ENCODE data around the gene TMEM135.

The TMEM135 gene

GRCh38 chr11:87361891-87362290 is 324.2 kb downstream of the TMEM135 start:
- H3K4me3 ChIP-seq (replicated peaks; ENCODE audit: low read depth, low read length), result no peak overlapping the region
- no peak for DNase-seq (ENCODE audit: low read depth)
- no peak for TF ChIP-seq CTCF (IDR thresholded peaks at IDR 0.05; ENCODE audit: low read length, missing control alignments)

- DNase-seq (ENCODE audit: low read depth), result no peak
- no peak for TF ChIP-seq CTCF (IDR thresholded peaks at IDR 0.05; ENCODE audit: low read length, missing control alignments)
- no peak overlapping the region for H3K4me3 ChIP-seq (replicated peaks; ENCODE audit: low read depth, low read length)
These were observed 328.6 kb downstream of the TMEM135 start for GRCh38 chr11:87366346-87366745.

- TF ChIP-seq CTCF (IDR thresholded peaks at IDR 0.05; ENCODE audit: low read length, missing control alignments), result no peak
- DNase-seq (ENCODE audit: low read depth), result no peak
- H3K4me3 ChIP-seq (replicated peaks; ENCODE audit: low read depth, low read length), result no peak overlapping the region
These were observed 329.1 kb downstream of the TMEM135 start for GRCh38 chr11:87366763-87367405.

GRCh38 chr11:87368151-87368550 is 330.4 kb downstream of the TMEM135 start:
- DNase-seq (ENCODE audit: low read depth), result no peak
- H3K4me3 ChIP-seq (replicated peaks; ENCODE audit: low read depth, low read length), result no peak overlapping the region
- no peak for TF ChIP-seq CTCF (IDR thresholded peaks at IDR 0.05; ENCODE audit: low read length, missing control alignments)

GRCh38 chr11:87368858-87369480 is 331.2 kb downstream of the TMEM135 start:
- no peak for DNase-seq (ENCODE audit: low read depth)
- no peak for TF ChIP-seq CTCF (IDR thresholded peaks at IDR 0.05; ENCODE audit: low read length, missing control alignments)
- no peak overlapping the region for H3K4me3 ChIP-seq (replicated peaks; ENCODE audit: low read depth, low read length)

GRCh38 chr11:87369888-87370287 is 332.2 kb downstream of the TMEM135 start:
- no peak for TF ChIP-seq CTCF (IDR thresholded peaks at IDR 0.05; ENCODE audit: low read length, missing control alignments)

GRCh38 chr11:87372065-87372464 is 334.3 kb downstream of the TMEM135 start:
- TF ChIP-seq CTCF (IDR thresholded peaks at IDR 0.05; ENCODE audit: low read length, missing control alignments), result no peak
- no peak for DNase-seq (ENCODE audit: low read depth)
- no peak overlapping the region for H3K4me3 ChIP-seq (replicated peaks; ENCODE audit: low read depth, low read length)

More at GRCh38 chr11:87369888-87370287, 332.2 kb downstream of the TMEM135 start:
- no peak overlapping the region for H3K4me3 ChIP-seq (replicated peaks; ENCODE audit: low read depth, low read length)
- DNase-seq (ENCODE audit: low read depth), result no peak
